ENCODE measurements around the gene ANKRD49.

Gene ANKRD49

DNA sequence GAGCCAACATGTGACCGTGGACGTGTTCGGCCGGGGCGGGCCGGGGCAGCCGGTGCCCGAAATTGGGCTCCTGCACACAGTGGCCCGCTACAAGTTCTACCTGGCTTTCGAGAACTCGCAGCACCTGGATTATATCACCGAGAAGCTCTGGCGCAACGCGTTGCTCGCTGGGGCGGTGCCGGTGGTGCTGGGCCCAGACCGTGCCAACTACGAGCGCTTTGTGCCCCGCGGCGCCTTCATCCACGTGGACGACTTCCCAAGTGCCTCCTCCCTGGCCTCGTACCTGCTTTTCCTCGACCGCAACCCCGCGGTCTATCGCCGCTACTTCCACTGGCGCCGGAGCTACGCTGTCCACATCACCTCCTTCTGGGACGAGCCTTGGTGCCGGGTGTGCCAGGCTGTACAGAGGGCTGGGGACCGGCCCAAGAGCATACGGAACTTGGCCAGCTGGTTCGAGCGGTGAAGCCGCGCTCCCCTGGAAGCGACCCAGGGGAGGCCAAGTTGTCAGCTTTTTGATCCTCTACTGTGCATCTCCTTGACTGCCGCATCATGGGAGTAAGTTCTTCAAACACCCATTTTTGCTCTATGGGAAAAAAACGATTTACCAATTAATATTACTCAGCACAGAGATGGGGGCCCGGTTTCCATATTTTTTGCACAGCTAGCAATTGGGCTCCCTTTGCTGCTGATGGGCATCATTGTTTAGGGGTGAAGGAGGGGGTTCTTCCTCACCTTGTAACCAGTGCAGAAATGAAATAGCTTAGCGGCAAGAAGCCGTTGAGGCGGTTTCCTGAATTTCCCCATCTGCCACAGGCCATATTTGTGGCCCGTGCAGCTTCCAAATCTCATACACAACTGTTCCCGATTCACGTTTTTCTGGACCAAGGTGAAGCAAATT is 51.7 kb downstream of the ANKRD49 start:
- peak overlapping the region; percentile 74 for H3K9ac ChIP-seq (ENCODE audit: insufficient read length, low read depth)
- no peaks in the 10 kb centered on the region for H3K4me1 ChIP-seq (ENCODE audit: insufficient read depth, insufficient read length)
- H3K27me3 ChIP-seq (ENCODE audit: insufficient read depth, insufficient read length): no peaks in the 10 kb centered on the region
- no peak for TF ChIP-seq ZNF274 (IDR thresholded peaks at IDR 0.05; ENCODE audit: low read depth, low read length)
- TF ChIP-seq YY1 (IDR thresholded peaks at IDR 0.05; ENCODE audit: insufficient read depth, insufficient read length): no peak
- TF ChIP-seq SUZ12 (IDR thresholded peaks at IDR 0.05; ENCODE audit: extremely low read depth, insufficient read depth, insufficient read length): no peak
- H3K4me3 ChIP-seq (ENCODE audit: insufficient read length, low read depth): peak overlapping the region; percentile 56
- no peak for DNase-seq (ENCODE audit: low read depth, low spot score)
- H3K9me3 ChIP-seq (ENCODE audit: insufficient read depth, low read length): no peaks in the 10 kb centered on the region
- peaks cover 3% of the 10 kb centered on the region for H3K36me3 ChIP-seq (ENCODE audit: insufficient read depth, insufficient read length, low read length)

- Histone ChIP-seq H3K9ac (ENCODE audit: insufficient read length, low read depth) (peak overlapping the region; percentile 44), H3K27me3 (ENCODE audit: insufficient read depth, insufficient read length) (no peaks in the 10 kb centered on the region), H3K4me1 (ENCODE audit: insufficient read depth, insufficient read length) (no peaks in the 10 kb centered on the region), H3K9me3 (ENCODE audit: insufficient read depth, low read length) (no peaks in the 10 kb centered on the region), H3K36me3 (ENCODE audit: insufficient read depth, insufficient read length, low read length) (peaks cover 3% of the 10 kb centered on the region), H3K4me3 (ENCODE audit: insufficient read length, low read depth) (peak overlapping the region; percentile 11)
- no peak for DNase-seq (ENCODE audit: low read depth, low spot score)
- TF ChIP-seq ZNF274 (IDR thresholded peaks at IDR 0.05; ENCODE audit: low read depth, low read length): no peak
- no peak for TF ChIP-seq SUZ12 (IDR thresholded peaks at IDR 0.05; ENCODE audit: extremely low read depth, insufficient read depth, insufficient read length)
- TF ChIP-seq YY1 (IDR thresholded peaks at IDR 0.05; ENCODE audit: insufficient read depth, insufficient read length): no peak
Observed at GRCh38 chr11:94546162-94546470, 52.3 kb downstream of the ANKRD49 start.

DNA sequence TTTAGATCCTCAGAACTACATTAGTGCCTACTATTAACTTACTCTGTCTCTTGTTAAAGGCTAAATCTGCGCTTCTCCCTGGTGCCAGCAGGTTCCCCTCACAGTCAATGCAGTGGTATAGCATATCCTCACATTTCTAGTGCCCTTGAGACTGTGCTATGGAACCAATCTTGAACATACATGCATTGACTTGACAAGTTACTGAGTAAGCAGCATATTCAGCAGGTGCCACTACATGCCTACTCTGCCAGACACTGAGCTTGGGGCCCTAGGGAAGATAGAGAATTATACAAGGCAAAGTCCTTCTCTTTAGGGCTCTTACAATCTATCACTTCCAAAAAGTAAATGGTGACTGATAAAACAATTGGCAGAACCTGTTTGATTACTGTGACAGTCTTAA is 53.1 kb downstream of the ANKRD49 start:
- H3K4me3 ChIP-seq (ENCODE audit: insufficient read length, low read depth): no peak overlapping the region
- peaks cover 3% of the 10 kb centered on the region for H3K36me3 ChIP-seq (ENCODE audit: insufficient read depth, insufficient read length, low read length)
- TF ChIP-seq YY1 (IDR thresholded peaks at IDR 0.05; ENCODE audit: insufficient read depth, insufficient read length): no peak
- no peak for TF ChIP-seq ZNF274 (IDR thresholded peaks at IDR 0.05; ENCODE audit: low read depth, low read length)
- TF ChIP-seq SUZ12 (IDR thresholded peaks at IDR 0.05; ENCODE audit: extremely low read depth, insufficient read depth, insufficient read length): no peak
- DNase-seq (ENCODE audit: low read depth, low spot score): no peak
- no peaks in the 10 kb centered on the region for H3K4me1 ChIP-seq (ENCODE audit: insufficient read depth, insufficient read length)
- H3K9me3 ChIP-seq (ENCODE audit: insufficient read depth, low read length): no peaks in the 10 kb centered on the region
- no peaks in the 10 kb centered on the region for H3K27me3 ChIP-seq (ENCODE audit: insufficient read depth, insufficient read length)
- H3K9ac ChIP-seq (ENCODE audit: insufficient read length, low read depth): no peak overlapping the region

DNA sequence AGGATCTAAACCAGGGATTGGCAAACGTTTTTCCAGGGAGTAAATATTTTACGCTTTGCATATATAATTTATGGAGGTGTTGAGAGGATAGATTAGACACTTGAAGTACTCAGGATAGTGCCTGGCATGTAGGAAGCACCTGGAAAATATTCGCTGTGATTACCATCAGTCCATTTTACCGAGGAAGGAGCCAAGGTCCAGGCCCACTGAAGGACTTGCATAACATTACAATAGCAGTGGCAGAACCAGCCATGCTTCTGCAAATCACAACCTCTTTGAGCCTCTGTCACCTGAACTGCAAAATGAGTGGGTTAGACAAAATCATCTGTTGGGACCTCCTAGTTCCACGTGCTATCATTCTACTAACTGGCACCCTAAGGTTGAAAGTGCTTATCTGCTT is 55.4 kb downstream of the ANKRD49 start:
- Histone ChIP-seq H3K9me3 (ENCODE audit: insufficient read depth, low read length) (no peaks in the 10 kb centered on the region), H3K36me3 (ENCODE audit: insufficient read depth, insufficient read length, low read length) (peaks cover 3% of the 10 kb centered on the region), H3K27me3 (ENCODE audit: insufficient read depth, insufficient read length) (no peaks in the 10 kb centered on the region), H3K4me1 (ENCODE audit: insufficient read depth, insufficient read length) (no peaks in the 10 kb centered on the region), H3K9ac (ENCODE audit: insufficient read length, low read depth) (no peak overlapping the region), H3K4me3 (ENCODE audit: insufficient read length, low read depth) (no peak overlapping the region)
- TF ChIP-seq ZNF274 (IDR thresholded peaks at IDR 0.05; ENCODE audit: low read depth, low read length): no peak
- TF ChIP-seq YY1 (IDR thresholded peaks at IDR 0.05; ENCODE audit: insufficient read depth, insufficient read length): no peak
- no peak for TF ChIP-seq SUZ12 (IDR thresholded peaks at IDR 0.05; ENCODE audit: extremely low read depth, insufficient read depth, insufficient read length)
- no peak for DNase-seq (ENCODE audit: low read depth, low spot score)

Measured in NT2/D1 (cell line).